Fibroblast of pulmonary artery (primary cell): Measurements from ENCODE around the gene SYNJ2.
A peak's percentile ranks its signal among the peaks of the same experiment; 100 is the strongest.
"Not testable (repeated sequence)": the region's sequence is repeated elsewhere in the genome, so short reads cannot be mapped to it uniquely, and the experiment has no call there.

Experiments
- DNase-seq: peaks from one replicate; pipeline ENCODE4 v3.0.0-alpha.2; 2010; ENCODE audit warnings: low read depth
- H3K4me3 ChIP-seq: replicated peaks from 2 replicates; pipeline ENCODE4 v1.5.1; 2011; ENCODE audit warnings: low read depth, mild to moderate bottlenecking, control low read depth, low read length, moderate library complexity
- TF ChIP-seq, protein P1 (sequence below): IDR thresholded peaks from 2 replicates; pipeline ENCODE4 v1.5.1; 2011; ENCODE audit warnings: mild to moderate bottlenecking, control low read depth, low read length, inconsistent platforms; ENCODE audit errors: missing control alignments

SYNJ2 gene

DNA sequence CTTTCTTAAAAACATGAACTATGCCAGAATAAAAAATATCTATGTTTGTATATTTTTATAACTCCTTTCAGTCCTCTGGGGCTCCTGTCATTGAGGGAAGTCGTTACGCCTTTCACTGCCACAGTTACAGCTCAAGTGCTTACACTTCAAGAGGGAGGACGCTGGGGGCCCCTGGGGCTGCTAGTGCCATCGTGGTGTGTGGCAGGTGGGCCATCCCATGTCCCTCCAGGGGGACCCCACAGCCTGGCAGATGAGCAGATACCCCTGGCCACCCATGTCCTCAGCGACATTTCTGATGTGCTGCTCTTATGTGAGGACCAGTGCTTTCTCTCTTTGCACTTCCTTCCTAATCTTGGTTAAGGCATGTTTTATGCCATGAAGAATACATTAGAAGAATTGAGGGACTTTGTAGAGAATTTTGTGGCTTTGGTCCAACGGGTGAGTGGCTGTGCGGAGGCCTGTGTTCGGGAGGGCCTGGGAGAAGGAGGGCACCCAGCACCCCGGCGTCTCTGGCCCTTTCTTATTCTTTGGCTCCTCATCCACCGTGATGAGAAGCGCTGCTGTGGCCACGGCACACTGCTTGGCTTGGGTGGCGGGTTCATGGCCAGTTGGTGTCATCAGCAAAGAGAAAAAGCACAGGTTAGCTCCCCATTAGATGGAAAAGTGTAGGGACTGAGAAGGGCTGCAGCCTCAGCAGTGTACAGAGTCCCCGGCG is 38.3 kb upstream of the SYNJ2 start:
- no peak overlapping the region for H3K4me3 ChIP-seq
- TF ChIP-seq, protein P1, sequence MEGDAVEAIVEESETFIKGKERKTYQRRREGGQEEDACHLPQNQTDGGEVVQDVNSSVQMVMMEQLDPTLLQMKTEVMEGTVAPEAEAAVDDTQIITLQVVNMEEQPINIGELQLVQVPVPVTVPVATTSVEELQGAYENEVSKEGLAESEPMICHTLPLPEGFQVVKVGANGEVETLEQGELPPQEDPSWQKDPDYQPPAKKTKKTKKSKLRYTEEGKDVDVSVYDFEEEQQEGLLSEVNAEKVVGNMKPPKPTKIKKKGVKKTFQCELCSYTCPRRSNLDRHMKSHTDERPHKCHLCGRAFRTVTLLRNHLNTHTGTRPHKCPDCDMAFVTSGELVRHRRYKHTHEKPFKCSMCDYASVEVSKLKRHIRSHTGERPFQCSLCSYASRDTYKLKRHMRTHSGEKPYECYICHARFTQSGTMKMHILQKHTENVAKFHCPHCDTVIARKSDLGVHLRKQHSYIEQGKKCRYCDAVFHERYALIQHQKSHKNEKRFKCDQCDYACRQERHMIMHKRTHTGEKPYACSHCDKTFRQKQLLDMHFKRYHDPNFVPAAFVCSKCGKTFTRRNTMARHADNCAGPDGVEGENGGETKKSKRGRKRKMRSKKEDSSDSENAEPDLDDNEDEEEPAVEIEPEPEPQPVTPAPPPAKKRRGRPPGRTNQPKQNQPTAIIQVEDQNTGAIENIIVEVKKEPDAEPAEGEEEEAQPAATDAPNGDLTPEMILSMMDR, result no peak
- DNase-seq, result no peak

DNA sequence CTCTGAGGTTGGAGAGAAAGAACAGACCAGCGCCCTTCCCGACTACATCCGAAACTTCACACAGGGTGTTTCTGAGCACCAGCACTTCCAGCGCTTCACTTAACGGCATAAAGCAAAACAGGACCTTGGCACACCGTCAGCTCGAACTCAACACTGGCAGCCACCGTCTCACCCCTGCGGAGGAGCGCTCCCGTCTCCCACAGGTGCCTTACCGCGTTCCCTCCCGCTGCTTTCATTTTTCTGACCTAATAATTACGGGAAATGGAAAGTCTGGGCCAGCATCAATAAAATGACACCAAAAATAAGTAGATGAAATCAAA is 37.7 kb upstream of the SYNJ2 start:
- DNase-seq, result no peak
- no peak overlapping the region for H3K4me3 ChIP-seq
- TF ChIP-seq, protein P1, result no peak

DNA sequence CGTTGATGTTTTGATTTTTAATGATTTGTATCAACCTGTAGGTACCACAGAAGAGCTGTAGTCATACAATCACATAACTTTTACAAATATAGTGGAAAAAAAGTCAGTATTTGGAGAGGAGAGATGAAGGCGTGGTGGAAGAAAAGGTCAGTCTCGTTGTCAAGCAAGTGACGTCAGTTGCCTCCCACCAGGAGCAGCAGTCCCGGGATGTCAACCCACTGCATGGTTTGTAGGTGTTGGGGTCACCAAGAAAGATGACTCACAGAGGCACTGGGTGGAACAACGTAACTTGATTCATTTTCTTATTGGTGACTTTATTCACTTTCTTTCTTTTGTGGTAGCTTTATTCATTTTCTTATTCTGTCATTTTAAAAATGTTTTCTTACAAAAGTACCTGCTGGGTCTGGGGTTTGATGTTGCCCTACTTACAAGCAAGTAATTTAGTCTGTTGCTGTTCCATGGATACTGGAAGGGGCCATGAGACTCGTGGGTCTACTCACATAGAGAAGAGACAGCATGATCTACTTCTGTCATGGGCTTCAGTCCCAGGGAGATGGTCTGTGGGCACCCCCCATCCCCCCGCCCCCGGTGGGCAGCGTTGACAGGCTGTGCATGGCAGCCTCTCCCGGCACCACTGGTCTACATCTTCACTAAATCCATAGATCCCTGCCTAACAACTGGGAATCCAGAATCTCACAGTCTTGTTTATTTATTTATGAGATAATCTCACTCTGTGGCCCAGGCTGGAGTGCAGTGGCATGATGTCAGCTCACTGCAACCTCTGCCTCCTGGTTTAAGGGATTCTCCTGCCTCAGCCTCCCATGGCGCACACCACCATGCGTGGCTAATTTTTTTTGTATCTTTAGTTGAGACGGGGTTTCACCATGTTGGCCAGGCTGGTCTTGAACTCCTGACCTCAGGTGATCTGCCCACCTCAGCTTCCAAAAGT is 36.4 kb upstream of the SYNJ2 start:
- H3K4me3 ChIP-seq, result no peak overlapping the region

DNA sequence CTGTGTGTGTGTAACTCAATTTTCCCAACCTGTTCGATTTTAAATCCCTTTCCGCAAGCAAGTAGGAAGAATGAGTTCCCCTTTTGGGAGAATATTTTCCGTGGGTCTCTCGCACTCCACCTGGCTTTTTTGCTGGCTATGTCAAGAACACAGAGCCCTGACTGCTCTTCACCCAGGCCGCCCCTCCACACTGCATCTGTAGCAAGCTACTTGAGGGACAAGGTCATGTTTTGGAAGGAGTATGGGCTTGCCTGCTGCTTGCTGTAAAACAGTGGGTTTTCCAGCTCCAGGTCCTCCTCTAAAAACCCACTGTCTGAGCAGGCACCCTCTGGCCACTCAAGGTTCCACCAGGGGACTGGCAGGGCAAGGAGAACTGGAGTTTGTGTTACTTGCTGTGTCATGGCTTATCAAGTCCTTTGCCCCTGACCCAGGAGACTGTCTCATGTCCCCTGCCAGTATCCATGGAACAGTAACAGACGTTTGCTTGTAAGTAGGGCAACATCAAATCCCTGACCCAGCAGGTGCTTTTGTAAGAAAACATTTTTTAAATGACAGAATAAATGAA is 35.5 kb upstream of the SYNJ2 start:
- no peak for DNase-seq
- TF ChIP-seq, protein P1, result no peak
- H3K4me3 ChIP-seq, result no peak overlapping the region

More for the DNA sequence above, 36.4 kb upstream of the SYNJ2 start:
- TF ChIP-seq, protein P1, result no peak
- DNase-seq, result no peak

DNA sequence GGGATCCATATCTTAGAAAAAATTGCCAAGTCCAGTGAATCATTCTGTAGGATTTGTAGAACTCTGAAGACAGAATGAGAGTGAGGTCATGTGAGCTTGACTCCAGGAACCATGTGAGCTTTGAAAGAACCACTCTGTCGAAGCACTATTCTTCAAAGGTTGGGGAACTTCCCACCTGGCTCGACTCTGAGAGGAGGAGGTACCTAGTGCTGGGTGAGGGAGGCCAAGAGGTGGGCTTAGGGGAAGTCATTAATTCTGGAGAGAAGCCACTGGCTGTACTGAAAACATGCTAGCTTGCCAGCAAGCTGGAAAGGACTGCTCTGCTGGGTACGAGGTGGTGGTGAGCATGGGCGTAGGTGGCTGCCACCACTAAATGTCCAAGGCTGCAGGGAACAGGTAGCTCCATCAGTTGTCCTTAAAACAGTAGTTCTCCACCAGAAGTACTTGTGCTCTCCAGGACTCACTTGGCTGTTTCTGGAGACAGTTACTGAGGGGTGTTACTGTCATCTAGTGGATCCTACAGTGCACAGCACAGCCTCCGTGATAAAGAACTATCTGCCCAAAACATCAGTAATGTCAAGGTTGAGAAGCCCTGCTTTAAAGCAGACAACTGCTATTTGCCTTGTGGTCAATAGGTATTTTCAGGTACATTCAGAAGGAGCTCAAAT is 34.7 kb upstream of the SYNJ2 start:
- H3K4me3 ChIP-seq, result no peak overlapping the region
- TF ChIP-seq, protein P1, result peak; percentile 40
- peak; percentile 27 for DNase-seq

DNA sequence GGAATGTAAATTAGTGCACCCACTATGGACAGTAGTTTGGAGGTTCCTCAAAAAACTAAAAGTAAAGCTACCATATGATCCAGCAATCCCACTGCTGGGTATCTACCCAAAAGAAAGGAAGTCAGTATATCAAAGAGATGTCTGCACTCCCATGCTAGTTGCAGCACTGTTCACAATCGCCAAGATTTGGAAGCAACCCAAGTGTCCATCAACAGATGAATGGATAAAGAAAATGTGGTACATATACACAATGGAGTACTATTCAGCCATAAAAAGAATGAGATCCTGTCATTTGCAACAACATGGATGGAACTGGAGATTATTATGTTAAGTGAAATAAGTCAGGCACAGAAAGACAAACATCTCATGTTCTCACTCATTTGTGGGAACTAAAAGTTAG is 30.8 kb upstream of the SYNJ2 start:
- not testable (repeated sequence) for H3K4me3 ChIP-seq, DNase-seq

DNA sequence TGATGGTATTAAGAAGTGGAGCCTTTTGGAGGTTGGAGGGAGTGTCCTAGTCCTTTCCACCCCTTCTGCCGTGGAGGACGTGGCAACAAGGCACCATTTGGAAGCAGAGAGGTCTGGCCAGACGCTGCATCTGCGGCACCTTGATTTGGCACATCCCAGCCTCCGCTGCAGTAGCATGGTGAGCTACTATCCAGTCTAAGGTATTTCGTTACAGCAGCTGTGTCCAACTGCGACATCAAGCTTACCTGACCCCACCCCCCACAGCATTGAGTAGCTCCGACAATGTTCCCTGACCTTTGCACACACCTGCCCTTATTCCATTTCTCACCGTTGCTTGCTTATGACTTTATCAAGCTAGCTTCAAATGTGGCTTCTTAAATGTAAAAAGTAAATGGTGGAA is 29.8 kb upstream of the SYNJ2 start:
- no peak for DNase-seq
- TF ChIP-seq, protein P1, result no peak
- no peak overlapping the region for H3K4me3 ChIP-seq
